ENCODE data around the gene HAO1. TPM values are rescaled to one million over a fixed set of nuclear protein-coding genes. Genes with fewer than 3 reads are reported as not detected.

HAO1 gene
- total RNA-seq, 1 experiment from 2014 or later, result not detected

DNA sequence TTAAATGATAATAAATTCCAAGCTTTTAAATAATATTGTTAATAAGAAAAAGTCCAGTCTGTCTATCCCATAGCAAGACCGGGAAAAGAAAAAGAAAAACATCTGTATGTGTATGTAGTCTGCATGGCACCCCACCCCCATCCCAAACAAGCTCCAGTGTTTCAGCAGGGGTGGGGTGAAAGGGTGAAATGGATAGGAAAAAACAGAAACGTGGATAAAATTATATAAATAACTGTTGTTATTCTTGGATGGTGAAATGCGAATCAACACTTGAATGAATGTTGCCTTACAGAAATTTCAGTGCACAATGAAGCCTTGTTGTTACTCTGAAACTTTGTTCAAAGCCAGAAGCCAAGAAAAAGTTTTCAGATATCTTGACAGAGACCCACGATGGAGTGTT is 31.4 kb downstream of the HAO1 start:
- TF ChIP-seq EZH2 (IDR thresholded peaks at IDR 0.05; ENCODE audit: borderline replicate concordance, low read depth, low read length, poor library complexity, severe bottlenecking), result no peak
- TF ChIP-seq, protein P1, sequence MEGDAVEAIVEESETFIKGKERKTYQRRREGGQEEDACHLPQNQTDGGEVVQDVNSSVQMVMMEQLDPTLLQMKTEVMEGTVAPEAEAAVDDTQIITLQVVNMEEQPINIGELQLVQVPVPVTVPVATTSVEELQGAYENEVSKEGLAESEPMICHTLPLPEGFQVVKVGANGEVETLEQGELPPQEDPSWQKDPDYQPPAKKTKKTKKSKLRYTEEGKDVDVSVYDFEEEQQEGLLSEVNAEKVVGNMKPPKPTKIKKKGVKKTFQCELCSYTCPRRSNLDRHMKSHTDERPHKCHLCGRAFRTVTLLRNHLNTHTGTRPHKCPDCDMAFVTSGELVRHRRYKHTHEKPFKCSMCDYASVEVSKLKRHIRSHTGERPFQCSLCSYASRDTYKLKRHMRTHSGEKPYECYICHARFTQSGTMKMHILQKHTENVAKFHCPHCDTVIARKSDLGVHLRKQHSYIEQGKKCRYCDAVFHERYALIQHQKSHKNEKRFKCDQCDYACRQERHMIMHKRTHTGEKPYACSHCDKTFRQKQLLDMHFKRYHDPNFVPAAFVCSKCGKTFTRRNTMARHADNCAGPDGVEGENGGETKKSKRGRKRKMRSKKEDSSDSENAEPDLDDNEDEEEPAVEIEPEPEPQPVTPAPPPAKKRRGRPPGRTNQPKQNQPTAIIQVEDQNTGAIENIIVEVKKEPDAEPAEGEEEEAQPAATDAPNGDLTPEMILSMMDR (conservative IDR thresholded peaks at IDR 0.05; ENCODE audit: low read depth, low read length), result no peak
- no peak overlapping the region for H3K27ac ChIP-seq (ENCODE audit: low read depth, low read length, poor library complexity, severe bottlenecking)
- H3K4me1 ChIP-seq (ENCODE audit: insufficient read depth, low read length, poor library complexity, severe bottlenecking), result no peaks in the 10 kb centered on the region
- no TSS peak for BruUV-seq (replicated peaks)
- no peak for DNase-seq (ENCODE audit: low spot score)
- no peaks in the 10 kb centered on the region for H3K9me3 ChIP-seq (ENCODE audit: low read depth, low read length, poor library complexity, severe bottlenecking)
- ChIA-PET CTCF (no interaction called here), POLR2A (ENCODE audit: low non-redundant PET) (no interaction called here)
- H3K4me3 ChIP-seq (ENCODE audit: low read depth, low read length, poor library complexity, severe bottlenecking), result no peak overlapping the region
- intact Hi-C loops (cut with micrococcal nuclease; ENCODE audit: unreplicated experiment), result no loop called here
- peaks cover 58% of the 10 kb centered on the region for H3K27me3 ChIP-seq (replicated peaks; ENCODE audit: insufficient read depth, low read depth, low read length, poor library complexity)
- no peaks in the 10 kb centered on the region for H3K36me3 ChIP-seq (ENCODE audit: insufficient read depth, low read length, poor library complexity, severe bottlenecking)

DNA sequence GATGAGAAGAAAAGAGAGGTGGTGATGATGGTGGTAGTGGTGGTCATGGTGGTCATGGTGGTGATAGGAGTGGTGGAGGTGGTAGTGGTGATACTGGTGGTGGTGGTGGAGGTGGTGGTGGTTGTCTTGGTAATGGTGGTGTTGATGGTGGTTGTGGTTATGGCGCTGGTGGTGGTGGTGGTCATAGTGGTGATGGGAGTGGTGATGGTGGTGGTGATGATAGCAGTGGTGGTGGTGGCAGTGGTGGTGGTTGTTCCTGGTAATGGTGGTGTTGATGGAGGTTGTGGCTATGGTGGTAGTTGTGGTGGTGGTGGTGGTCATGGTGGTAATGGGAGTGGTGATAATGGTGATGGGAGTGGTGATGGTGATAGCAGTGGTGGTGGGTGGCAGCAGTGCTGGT is 36.8 kb downstream of the HAO1 start:
- H3K27me3 ChIP-seq (replicated peaks; ENCODE audit: insufficient read depth, low read depth, low read length, poor library complexity), result peaks cover 20% of the 10 kb centered on the region
- TF ChIP-seq, protein P1 (conservative IDR thresholded peaks at IDR 0.05; ENCODE audit: low read depth, low read length), result no peak
- no peak for TF ChIP-seq EZH2 (IDR thresholded peaks at IDR 0.05; ENCODE audit: borderline replicate concordance, low read depth, low read length, poor library complexity, severe bottlenecking)
- POLR2A ChIA-PET (ENCODE audit: low non-redundant PET), result no interaction called here
- H3K4me1 ChIP-seq (ENCODE audit: insufficient read depth, low read length, poor library complexity, severe bottlenecking), result no peaks in the 10 kb centered on the region
- intact Hi-C loops (cut with micrococcal nuclease; ENCODE audit: unreplicated experiment), result no loop called here
- no peak overlapping the region for H3K4me3 ChIP-seq (ENCODE audit: low read depth, low read length, poor library complexity, severe bottlenecking)
- H3K27ac ChIP-seq (ENCODE audit: low read depth, low read length, poor library complexity, severe bottlenecking), result no peak overlapping the region
- CTCF ChIA-PET, result no interaction called here
- H3K9me3 ChIP-seq (ENCODE audit: low read depth, low read length, poor library complexity, severe bottlenecking), result no peaks in the 10 kb centered on the region
- DNase-seq (ENCODE audit: low spot score), result no peak
- BruUV-seq (replicated peaks), result no TSS peak
- no peaks in the 10 kb centered on the region for H3K36me3 ChIP-seq (ENCODE audit: insufficient read depth, low read length, poor library complexity, severe bottlenecking)

DNA sequence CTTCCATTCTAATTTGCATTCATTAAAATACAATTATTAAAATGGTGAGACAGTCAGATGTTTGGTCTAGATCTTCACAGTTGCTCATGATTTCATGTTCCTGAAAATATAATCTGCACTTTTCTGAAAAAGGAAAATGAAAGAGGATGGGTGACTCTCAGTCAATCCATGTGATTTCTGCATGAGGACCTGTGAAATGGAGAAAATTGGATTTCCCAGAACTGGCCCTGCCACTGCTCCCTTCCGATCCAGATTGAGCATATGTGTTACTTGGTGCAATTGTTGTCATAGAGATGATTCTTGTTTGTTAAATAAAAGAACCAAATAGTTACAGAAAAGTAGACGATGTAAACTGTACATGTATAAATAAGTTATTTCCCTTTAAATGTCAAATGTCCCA is 37.4 kb downstream of the HAO1 start:
- CTCF ChIA-PET, result no interaction called here
- Histone ChIP-seq H3K4me3 (ENCODE audit: low read depth, low read length, poor library complexity, severe bottlenecking) (no peak overlapping the region), H3K9me3 (ENCODE audit: low read depth, low read length, poor library complexity, severe bottlenecking) (no peaks in the 10 kb centered on the region), H3K27me3 (replicated peaks; ENCODE audit: insufficient read depth, low read depth, low read length, poor library complexity) (peaks cover 20% of the 10 kb centered on the region), H3K4me1 (ENCODE audit: insufficient read depth, low read length, poor library complexity, severe bottlenecking) (no peaks in the 10 kb centered on the region), H3K27ac (ENCODE audit: low read depth, low read length, poor library complexity, severe bottlenecking) (no peak overlapping the region), H3K36me3 (ENCODE audit: insufficient read depth, low read length, poor library complexity, severe bottlenecking) (no peaks in the 10 kb centered on the region)
- intact Hi-C loops (cut with micrococcal nuclease; ENCODE audit: unreplicated experiment), result no loop called here
- POLR2A ChIA-PET (ENCODE audit: low non-redundant PET), result no interaction called here
- DNase-seq (ENCODE audit: low spot score), result no peak
- TF ChIP-seq EZH2 (IDR thresholded peaks at IDR 0.05; ENCODE audit: borderline replicate concordance, low read depth, low read length, poor library complexity, severe bottlenecking), result no peak
- TF ChIP-seq, protein P1 (conservative IDR thresholded peaks at IDR 0.05; ENCODE audit: low read depth, low read length), result no peak
- BruUV-seq (replicated peaks), result no TSS peak
